ENCODE data around the gene DIPK1B.

DIPK1B gene

GRCh38 chr9:136740971-136741882, 28.9 kb downstream of the DIPK1B start:
- no peak for DNase-seq

DNA sequence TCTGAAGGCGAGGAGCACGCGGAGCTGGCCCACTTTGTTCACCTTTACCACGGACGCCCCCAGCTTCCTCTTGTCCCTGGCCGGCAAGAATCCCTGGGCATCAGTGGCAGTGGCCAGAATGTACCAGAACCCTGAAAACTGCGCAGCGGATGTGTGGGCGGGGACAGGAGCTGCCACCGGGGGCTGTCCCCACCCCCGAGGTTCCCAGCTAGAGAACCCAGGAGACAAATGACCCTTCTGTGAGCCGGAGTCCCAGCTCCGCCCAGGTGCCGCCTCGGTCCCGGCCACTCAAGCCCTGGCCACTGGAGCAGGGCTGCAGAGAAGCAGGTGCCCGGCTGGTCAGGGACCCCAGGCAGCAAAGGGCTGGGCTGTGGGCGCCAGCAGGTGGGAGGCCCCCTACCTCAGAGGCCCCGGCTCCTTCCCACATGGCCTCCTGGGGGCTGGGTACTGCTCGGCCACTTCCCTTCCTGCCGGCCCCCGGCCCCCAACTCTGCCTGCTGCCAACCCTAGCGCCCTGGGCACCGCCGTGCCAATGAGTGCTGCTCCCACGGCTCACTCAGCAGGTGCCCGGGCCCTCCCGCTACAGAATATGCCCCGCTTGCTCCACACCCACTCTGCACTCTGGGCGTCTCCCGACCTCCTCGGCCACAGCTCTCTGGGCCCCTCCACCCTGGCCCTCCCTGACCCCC, 29.7 kb downstream of the DIPK1B start:
- peak in 2 of 4 experiments; percentile 18 to 19 for DNase-seq

- DNase-seq, result no peak
Observed at GRCh38 chr9:136742591-136743391, 30.4 kb downstream of the DIPK1B start, which contains the start of gene LCN10. Gene LCN10 (minus strand): TSS chr9:136742940. CDS start chr9:136742903, 37 bp downstream.

DNA sequence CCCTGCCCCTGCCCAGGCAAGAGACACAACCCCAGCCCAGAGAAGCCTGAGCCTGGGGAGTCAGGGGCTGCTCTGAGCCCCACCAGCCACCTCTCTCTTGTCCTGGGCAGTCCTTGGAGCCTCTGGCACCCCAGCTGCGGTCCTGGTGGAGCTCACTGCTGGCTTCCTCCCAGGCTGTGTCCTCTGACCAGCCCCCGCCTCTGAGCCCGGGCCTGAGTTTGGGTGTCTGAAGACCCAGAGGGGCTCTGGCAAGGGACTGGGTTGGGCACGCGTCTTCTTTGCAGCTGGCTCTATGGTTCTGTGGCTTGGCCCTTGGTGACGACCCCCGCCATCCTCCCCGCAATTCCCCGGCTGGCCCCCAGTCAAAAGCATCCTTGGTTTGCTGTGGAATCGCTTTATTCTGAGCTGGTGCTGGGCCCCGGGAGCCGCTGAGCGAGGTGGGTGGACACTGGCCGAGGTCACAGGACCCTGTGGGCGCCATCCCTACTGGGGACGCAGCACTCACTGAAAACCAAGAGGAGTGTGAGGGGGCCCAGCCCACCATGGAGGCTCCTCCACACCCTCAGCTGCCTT, 31.4 kb downstream of the DIPK1B start:
- DNase-seq, result no peak

GRCh38 chr9:136744773-136745172, 32.4 kb downstream of the DIPK1B start:
- DNase-seq, result no peak

GRCh38 chr9:136745389-136746154, 33.2 kb downstream of the DIPK1B start:
- DNase-seq, result no peak

DNA sequence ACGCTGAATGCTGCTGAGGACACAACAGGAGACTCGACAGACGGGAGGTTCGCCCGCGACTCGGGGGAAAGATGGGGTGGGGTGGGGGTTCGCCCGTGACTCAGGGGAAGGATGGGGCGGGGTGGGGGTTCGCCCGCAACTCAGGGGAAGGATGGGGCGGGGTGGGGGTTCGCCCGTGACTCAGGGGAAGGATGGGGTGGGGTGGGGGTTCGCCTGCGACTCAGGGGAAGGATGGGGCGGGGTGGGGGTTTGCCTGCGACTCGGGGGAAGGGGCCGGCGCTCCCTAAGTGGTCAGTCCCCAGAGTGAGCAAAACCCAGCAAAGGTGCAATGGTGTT, 33.8 kb downstream of the DIPK1B start:
- DNase-seq, result no peak

DNA sequence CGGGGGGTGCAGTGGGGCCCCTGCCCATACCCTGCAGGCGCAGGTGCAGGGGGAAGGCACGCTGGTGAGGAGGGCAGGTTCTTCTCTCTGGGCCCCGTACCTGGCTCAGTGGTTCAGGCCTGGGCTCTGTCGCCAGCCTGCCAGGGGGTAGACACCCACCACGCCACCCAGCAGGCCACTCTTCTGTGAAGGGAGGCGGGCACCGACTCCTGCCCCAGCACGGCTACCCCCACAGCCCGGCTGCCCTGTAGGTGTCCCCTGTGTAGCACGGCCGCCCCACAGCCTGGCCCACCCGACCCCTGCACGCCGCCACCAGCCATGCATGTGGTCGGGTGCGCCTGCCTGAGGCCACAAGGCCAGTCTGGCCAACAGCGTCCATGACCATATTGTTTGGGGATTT, 34.2 kb downstream of the DIPK1B start:
- no peak for DNase-seq

DNA sequence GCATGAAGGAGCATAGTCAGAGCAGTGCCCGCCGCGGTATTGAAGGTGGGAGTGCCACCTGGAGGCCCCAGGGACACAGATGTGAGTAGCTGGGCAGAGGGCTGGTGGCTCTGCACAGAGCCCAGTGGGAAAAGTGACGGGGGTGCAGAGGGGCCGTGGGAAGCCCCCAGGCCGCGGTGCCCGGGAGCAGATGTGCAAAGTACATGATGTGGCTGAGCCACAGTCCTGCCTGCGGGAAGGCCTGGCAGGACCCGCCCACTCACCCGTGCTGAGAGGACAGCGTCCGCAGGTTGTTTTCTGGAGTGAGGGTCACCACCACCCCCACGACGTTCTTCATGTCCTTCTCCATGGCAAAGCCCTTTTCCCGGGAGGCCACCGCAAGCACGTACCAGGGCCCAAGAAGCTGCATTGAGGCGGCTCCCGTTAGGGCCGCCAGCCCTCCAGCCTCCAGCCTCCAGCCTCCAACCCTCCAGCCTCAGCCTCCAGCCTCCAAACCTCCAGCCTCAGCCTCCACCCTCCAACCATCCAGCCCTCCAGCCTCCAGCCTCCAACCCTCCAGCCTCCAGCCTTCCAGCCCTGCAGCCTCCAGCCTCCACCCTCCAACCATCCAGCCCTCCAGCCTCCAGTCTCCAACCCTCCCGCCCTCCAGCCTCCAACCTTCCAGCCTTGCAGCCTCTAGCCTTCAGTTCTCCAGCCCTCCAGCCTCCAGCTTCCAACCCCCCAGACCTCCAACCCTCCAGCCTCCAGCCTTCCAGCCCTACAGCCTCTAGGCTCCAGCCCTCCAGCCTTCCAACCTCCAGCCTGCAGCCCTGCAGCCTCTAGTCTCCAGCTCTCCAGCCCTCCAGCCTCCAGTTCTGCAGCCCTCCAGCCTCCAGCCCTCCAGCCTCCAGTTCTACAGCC, 35.0 kb downstream of the DIPK1B start:
- no peak for DNase-seq

- no peak for DNase-seq
Observed at GRCh38 chr9:136748201-136748600, 35.8 kb downstream of the DIPK1B start, which contains the start of gene LCN6. Gene LCN6 (minus strand): TSS chr9:136748525. CDS start chr9:136748483, 42 bp downstream.

GRCh38 chr9:136748666-136749611, 36.6 kb downstream of the DIPK1B start:
- no peak for DNase-seq

DNA sequence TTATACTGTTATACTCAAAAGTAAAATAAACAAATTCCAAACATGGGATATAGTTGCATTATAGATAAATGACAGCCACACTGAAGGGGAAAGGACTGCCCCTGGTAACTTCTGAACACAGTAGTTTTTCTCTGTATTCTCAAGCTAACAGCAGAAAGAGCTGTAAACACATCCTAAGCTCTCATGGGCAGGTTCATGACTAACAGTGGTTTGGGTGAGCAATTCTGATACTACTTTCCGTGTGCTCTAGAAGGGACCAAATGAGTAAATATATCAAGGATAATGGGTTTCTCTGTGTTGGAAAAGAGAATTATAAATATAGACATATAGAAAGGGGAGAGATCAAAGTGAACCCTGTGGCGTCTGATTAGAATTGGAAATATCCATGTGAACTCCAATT, 38.2 kb downstream of the DIPK1B start:
- no peak for DNase-seq

- DNase-seq, result no peak
Observed at GRCh38 chr9:136751244-136751643, 38.9 kb downstream of the DIPK1B start.

GRCh38 chr9:136751814-136752213, 39.4 kb downstream of the DIPK1B start:
- no peak for DNase-seq

- DNase-seq, result no peak
Observed at GRCh38 chr9:136753371-136754058, 41.1 kb downstream of the DIPK1B start.

DNA sequence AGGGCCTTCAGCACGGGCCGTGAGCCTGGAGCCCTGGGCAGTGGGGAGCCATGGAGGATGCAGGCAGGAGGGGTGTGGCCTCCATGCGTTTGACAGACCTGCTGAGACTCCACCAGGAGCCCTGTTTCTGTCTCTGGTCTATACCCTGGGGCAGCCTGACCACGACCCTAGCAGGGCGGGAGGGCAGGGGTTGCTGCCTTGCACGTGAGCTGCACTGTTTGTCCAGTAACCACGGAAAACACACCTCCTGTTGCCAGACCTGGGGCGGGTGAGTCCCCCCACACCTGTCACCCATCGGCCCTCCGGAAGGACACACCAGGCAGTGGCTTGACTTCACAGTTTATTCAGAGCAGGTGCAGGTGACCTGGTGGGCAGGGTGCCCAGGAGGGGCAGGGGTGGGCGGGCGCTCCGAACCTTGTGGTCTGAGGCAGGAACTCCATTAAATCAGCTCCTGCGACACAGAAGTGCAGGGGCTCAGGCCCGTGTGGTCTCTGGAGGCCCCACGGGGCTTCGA, 41.7 kb downstream of the DIPK1B start:
- no peak for DNase-seq

DNA sequence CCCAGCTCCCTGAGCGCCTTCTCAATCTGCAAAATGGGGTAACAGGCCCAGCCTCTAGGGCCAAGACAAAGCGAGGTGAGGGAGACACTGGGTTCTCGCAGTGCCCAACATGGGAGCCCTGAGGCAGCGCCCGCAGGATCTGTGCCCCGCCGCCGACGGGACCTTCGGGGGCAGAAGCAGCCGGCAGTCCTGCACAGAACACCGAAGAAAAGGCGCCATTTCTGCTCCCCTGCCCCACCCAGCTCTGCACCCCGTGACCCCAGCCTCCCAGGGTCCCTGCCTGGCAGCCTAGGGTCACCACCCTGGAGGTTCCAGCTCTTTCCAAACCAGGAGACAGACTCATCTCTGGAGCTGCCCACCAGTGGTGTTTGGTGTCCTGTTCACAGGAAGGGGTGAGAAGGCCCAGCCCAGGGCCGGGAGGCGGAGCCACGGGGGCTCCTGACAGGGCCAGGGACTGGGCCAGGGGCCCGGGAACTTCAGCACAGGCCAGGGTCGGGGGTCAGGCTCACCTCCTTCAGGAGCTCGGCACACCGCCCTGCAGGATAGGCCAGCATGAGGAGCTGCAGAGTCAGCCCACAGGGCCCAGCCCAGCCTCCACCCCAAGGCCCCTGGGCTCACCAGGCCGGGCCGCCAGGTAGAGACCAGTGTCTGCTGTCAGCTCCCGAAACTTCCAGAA, 42.4 kb downstream of the DIPK1B start:
- DNase-seq, result no peak

Measured in activated CD4-positive, CD25-positive, alpha-beta regulatory T cell (primary cell).